ENCODE data around the gene ITFG1.
A peak's percentile ranks its signal among the peaks of the same experiment; 100 is the strongest.

Gene ITFG1

GRCh38 chr16:47320546-47321310 is 140.1 kb downstream of the ITFG1 start:
- DNase-seq = no peak

- DNase-seq = no peak
Measured at GRCh38 chr16:47317465-47318240, 143.2 kb downstream of the ITFG1 start.

- no peak for DNase-seq
Measured at GRCh38 chr16:47316442-47317015, 144.3 kb downstream of the ITFG1 start.

GRCh38 chr16:47311738-47312505 is 148.9 kb downstream of the ITFG1 start:
- DNase-seq = no peak

- DNase-seq = peak; percentile 66
Measured at GRCh38 chr16:47310792-47311211, 150.1 kb downstream of the ITFG1 start.

- no peak for DNase-seq
Measured at GRCh38 chr16:47309581-47310312, 151.1 kb downstream of the ITFG1 start.

GRCh38 chr16:47308601-47309000 is 152.3 kb downstream of the ITFG1 start:
- DNase-seq = no peak

- DNase-seq = no peak
Measured at GRCh38 chr16:47304563-47304962, 156.3 kb downstream of the ITFG1 start.

GRCh38 chr16:47299587-47299986 is 161.3 kb downstream of the ITFG1 start:
- DNase-seq = no peak

GRCh38 chr16:47284999-47285398 is 175.9 kb downstream of the ITFG1 start:
- no peak for DNase-seq

GRCh38 chr16:47278306-47278970 is 182.4 kb downstream of the ITFG1 start:
- no peak for DNase-seq

- DNase-seq = no peak
Measured at GRCh38 chr16:47276522-47276921, 184.3 kb downstream of the ITFG1 start.

GRCh38 chr16:47262938-47263337 is 197.9 kb downstream of the ITFG1 start:
- DNase-seq = no peak

- no peak for DNase-seq
Measured at GRCh38 chr16:47260503-47260902, 200.4 kb downstream of the ITFG1 start.

GRCh38 chr16:47258874-47259461 is 201.9 kb downstream of the ITFG1 start:
- DNase-seq = peak; percentile 11

GRCh38 chr16:47254756-47255155 is 206.1 kb downstream of the ITFG1 start:
- DNase-seq = no peak

GRCh38 chr16:47250983-47251382 is 209.9 kb downstream of the ITFG1 start:
- no peak for DNase-seq

- no peak for DNase-seq
Measured at GRCh38 chr16:47247690-47248089, 213.2 kb downstream of the ITFG1 start.

- no peak for DNase-seq
Measured at GRCh38 chr16:47244206-47244605, 216.7 kb downstream of the ITFG1 start.

- DNase-seq = no peak
Measured at GRCh38 chr16:47241061-47241460, 219.8 kb downstream of the ITFG1 start.

- no peak for DNase-seq
Measured at GRCh38 chr16:47236716-47237115, 224.1 kb downstream of the ITFG1 start.

Measured in MV-4-11 (cell line).